HL-60/S4 treated with phorbol 12-myristate 13-acetate at 8.2 ng/mL for 4 days and 3 days (cell line): ENCODE measurements around the gene NDUFS6.

ENCODE experiments used
- in situ Hi-C: fragments of 300-500 bp; cut with MboI; formaldehyde crosslinking; loops from 2 replicates; pipeline ENCODE4 v1.15.0; 2022; ENCODE audit warnings: low sequenced_read_pairs

NDUFS6 gene

GRCh38 chr5:1845696-1846095 lies 44.5 kb downstream of the NDUFS6 start:
- in situ Hi-C loops, result no loop called here

GRCh38 chr5:1846583-1846982 lies 45.4 kb downstream of the NDUFS6 start:
- in situ Hi-C loops, result no loop called here

GRCh38 chr5:1847056-1847455 lies 45.8 kb downstream of the NDUFS6 start:
- in situ Hi-C loops, result no loop called here

- in situ Hi-C loops, result no loop called here
These were observed 46.4 kb downstream of the NDUFS6 start for GRCh38 chr5:1847611-1848010.

GRCh38 chr5:1850324-1851154 lies 49.3 kb downstream of the NDUFS6 start:
- in situ Hi-C loops, result no loop called here

GRCh38 chr5:1851290-1851934 lies 50.2 kb downstream of the NDUFS6 start:
- in situ Hi-C loops, result no loop called here

- in situ Hi-C loops, result no loop called here
These were observed 51.2 kb downstream of the NDUFS6 start for GRCh38 chr5:1852324-1852947.

GRCh38 chr5:1853531-1853930 lies 52.3 kb downstream of the NDUFS6 start:
- in situ Hi-C loops, result no loop called here

- in situ Hi-C loops, result no loop called here
These were observed 53.9 kb downstream of the NDUFS6 start for GRCh38 chr5:1855075-1855474.

- in situ Hi-C loops, result no loop called here
These were observed 54.4 kb downstream of the NDUFS6 start for GRCh38 chr5:1855596-1855995.

GRCh38 chr5:1856596-1857255 lies 55.5 kb downstream of the NDUFS6 start:
- in situ Hi-C loops, result no loop called here

GRCh38 chr5:1857256-1857600 lies 56.0 kb downstream of the NDUFS6 start:
- in situ Hi-C loops, result no loop called here

- in situ Hi-C loops, result no loop called here
These were observed 57.2 kb downstream of the NDUFS6 start for GRCh38 chr5:1858436-1858835.

GRCh38 chr5:1859099-1859498 lies 57.9 kb downstream of the NDUFS6 start:
- in situ Hi-C loops, result no loop called here

GRCh38 chr5:1860021-1860610 lies 58.9 kb downstream of the NDUFS6 start:
- in situ Hi-C loops, result no loop called here

- in situ Hi-C loops, result no loop called here
These were observed 59.7 kb downstream of the NDUFS6 start for GRCh38 chr5:1860949-1861348.

- in situ Hi-C loops, result no loop called here
These were observed 63.8 kb downstream of the NDUFS6 start for GRCh38 chr5:1864896-1865440.

- in situ Hi-C loops, result no loop called here
These were observed 64.3 kb downstream of the NDUFS6 start for GRCh38 chr5:1865486-1865885.
